Astrocyte (in vitro differentiated cells and primary cell): ENCODE measurements around the gene RC3H2. TPM values are rescaled to one million over a fixed set of nuclear protein-coding genes. Genes with fewer than 3 reads are reported as not detected.

Experiments
- DNase-seq: peaks from one replicate; pipeline ENCODE4 v3.0.0-alpha.2; 2010; ENCODE audit warnings: low read depth
- FAIRE-seq: peaks from 2 replicates; lab custom pipeline; 2011; peaks lifted over from hg19 to GRCh38; lab: Jason Lieb, UNC
- H2AFZ ChIP-seq: 2 replicates; pipeline ENCODE4 v1.6.0; 2012; ENCODE audit warnings: low read depth, low read length, inconsistent platforms
- H3K27ac ChIP-seq: 2 replicates; pipeline ENCODE4 v1.5.1; 2011; ENCODE audit warnings: low read depth, low read length, inconsistent platforms
- H3K27me3 ChIP-seq: 2 replicates; pipeline ENCODE4 v1.6.0; 2011; ENCODE audit warnings: low read length, inconsistent platforms; ENCODE audit not compliant: insufficient read depth
- H3K36me3 ChIP-seq: 2 replicates; pipeline ENCODE4 v1.5.1; 2011; ENCODE audit warnings: low read length, inconsistent platforms; ENCODE audit not compliant: insufficient read depth
- H3K4me1 ChIP-seq: 2 replicates; pipeline ENCODE4 v1.5.1; 2011; ENCODE audit warnings: low read length, inconsistent platforms; ENCODE audit not compliant: insufficient read depth
- H3K4me2 ChIP-seq: 2 replicates; pipeline ENCODE4 v1.6.0; 2012; ENCODE audit warnings: low read length, inconsistent platforms
- H3K4me3 ChIP-seq: 2 replicates; pipeline ENCODE4 v1.5.1; 2011; ENCODE audit warnings: low read depth, mild to moderate bottlenecking, low read length, inconsistent platforms; ENCODE audit not compliant: insufficient read depth
- H3K79me2 ChIP-seq: 2 replicates; pipeline ENCODE4 v1.6.0; 2012; ENCODE audit warnings: mild to moderate bottlenecking, low read length, inconsistent platforms; ENCODE audit not compliant: insufficient read depth
- H3K9ac ChIP-seq: 2 replicates; pipeline ENCODE4 v1.6.0; 2012; ENCODE audit warnings: mild to moderate bottlenecking, low read length, inconsistent platforms
- H3K9me3 ChIP-seq: 2 replicates; pipeline ENCODE4 v1.5.1; 2012; ENCODE audit warnings: low read depth, mild to moderate bottlenecking, low read length, inconsistent platforms; ENCODE audit not compliant: insufficient read depth
- H4K20me1 ChIP-seq: 2 replicates; pipeline ENCODE4 v1.6.0; 2012; ENCODE audit warnings: low read length, inconsistent platforms; ENCODE audit not compliant: insufficient read depth
- H3K27ac Mint-ChIP-seq: one replicate; pipeline ENCODE4 v1.8.0; 2021; ENCODE audit warnings: mild to moderate bottlenecking, mixed read lengths; ENCODE audit not compliant: unreplicated experiment
- H3K27me3 Mint-ChIP-seq: one replicate; pipeline ENCODE4 v1.8.0; 2021; ENCODE audit warnings: low read depth, mixed read lengths; ENCODE audit not compliant: unreplicated experiment
- H3K36me3 Mint-ChIP-seq: one replicate; pipeline ENCODE4 v1.8.0; 2021; ENCODE audit warnings: low read depth, mixed read lengths; ENCODE audit not compliant: unreplicated experiment
- H3K4me1 Mint-ChIP-seq: one replicate; pipeline ENCODE4 v1.8.0; 2021; ENCODE audit warnings: low read depth, mixed read lengths; ENCODE audit not compliant: unreplicated experiment
- H3K4me3 Mint-ChIP-seq: one replicate; pipeline ENCODE4 v1.8.0; 2021; ENCODE audit warnings: mild to moderate bottlenecking, moderate library complexity, mixed read lengths; ENCODE audit not compliant: unreplicated experiment
- H3K9me3 Mint-ChIP-seq: one replicate; pipeline ENCODE4 v1.8.0; 2021; ENCODE audit warnings: mild to moderate bottlenecking, mixed read lengths; ENCODE audit not compliant: unreplicated experiment
- EZH2 ChIP-seq: IDR thresholded peaks from 2 replicates; pipeline ENCODE4 v1.6.1; 2012; ENCODE audit warnings: mild to moderate bottlenecking, low read length, inconsistent platforms; ENCODE audit not compliant: insufficient read depth
- total RNA-seq: library from RNA; stranded (reverse); gene quantifications from 2 replicates; pipeline ENCODE4 v1.2.1, GENCODE V29; 2021
- TF ChIP-seq, protein P1 (sequence below): IDR thresholded peaks from 2 replicates; pipeline ENCODE4 v1.5.1; 2011; ENCODE audit warnings: low read depth, mild to moderate bottlenecking, inconsistent platforms, low read length, moderate library complexity; ENCODE audit not compliant: insufficient read depth

The RC3H2 gene
- total RNA-seq, 1 donor from 2014 or later: 69.0 TPM

DNA sequence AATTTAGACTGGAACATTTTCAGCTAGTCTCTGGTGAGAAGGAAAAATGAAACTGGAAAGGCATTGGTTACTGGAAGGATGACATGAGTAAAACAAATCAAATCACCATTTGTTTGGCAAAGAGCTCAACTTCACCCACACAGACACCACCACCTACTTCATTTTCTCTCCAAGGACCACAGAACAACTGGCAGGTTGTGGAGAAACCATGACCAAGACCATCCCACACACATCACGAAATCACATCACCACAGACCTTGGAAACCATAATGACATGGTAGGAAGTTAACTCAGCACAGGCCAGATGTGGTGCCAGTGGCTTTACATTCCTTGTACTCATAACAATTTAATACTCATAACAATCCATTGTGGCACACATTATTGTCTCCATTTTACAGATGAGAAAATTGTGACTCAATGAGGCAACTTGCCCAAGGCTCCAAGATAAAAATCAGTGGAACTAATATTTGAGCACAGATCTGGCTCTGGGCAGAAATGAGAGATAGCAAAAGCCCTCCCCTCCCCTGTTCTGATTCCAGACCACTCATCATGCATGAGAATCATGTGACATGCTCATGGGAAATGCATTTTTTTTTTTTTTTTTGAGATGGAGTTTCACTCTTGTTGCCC lies 97.8 kb downstream of the RC3H2 start:
- Histone ChIP-seq H3K36me3 (no peaks in the 10 kb centered on the region), H3K79me2 (no peaks in the 10 kb centered on the region), H4K20me1 (no peaks in the 10 kb centered on the region), H2AFZ (no peak overlapping the region), H3K4me2 (no peak overlapping the region), H3K27ac (no peak overlapping the region), H3K4me3 (no peak overlapping the region), H3K4me1 (no peaks in the 10 kb centered on the region), H3K27me3 (no peaks in the 10 kb centered on the region), H3K9ac (no peak overlapping the region), H3K9me3 (peaks cover 6% of the 10 kb centered on the region)
- Mint-ChIP-seq H3K9me3 (peaks cover 17% of the 10 kb centered on the region), H3K4me1 (peaks cover 2% of the 10 kb centered on the region), H3K4me3 (no peak overlapping the region), H3K36me3 (peaks cover 6% of the 10 kb centered on the region), H3K27ac (no peak overlapping the region), H3K27me3 (peaks cover 1% of the 10 kb centered on the region)
- DNase-seq: peak; percentile 58
- no peak for TF ChIP-seq EZH2
- TF ChIP-seq, protein P1, sequence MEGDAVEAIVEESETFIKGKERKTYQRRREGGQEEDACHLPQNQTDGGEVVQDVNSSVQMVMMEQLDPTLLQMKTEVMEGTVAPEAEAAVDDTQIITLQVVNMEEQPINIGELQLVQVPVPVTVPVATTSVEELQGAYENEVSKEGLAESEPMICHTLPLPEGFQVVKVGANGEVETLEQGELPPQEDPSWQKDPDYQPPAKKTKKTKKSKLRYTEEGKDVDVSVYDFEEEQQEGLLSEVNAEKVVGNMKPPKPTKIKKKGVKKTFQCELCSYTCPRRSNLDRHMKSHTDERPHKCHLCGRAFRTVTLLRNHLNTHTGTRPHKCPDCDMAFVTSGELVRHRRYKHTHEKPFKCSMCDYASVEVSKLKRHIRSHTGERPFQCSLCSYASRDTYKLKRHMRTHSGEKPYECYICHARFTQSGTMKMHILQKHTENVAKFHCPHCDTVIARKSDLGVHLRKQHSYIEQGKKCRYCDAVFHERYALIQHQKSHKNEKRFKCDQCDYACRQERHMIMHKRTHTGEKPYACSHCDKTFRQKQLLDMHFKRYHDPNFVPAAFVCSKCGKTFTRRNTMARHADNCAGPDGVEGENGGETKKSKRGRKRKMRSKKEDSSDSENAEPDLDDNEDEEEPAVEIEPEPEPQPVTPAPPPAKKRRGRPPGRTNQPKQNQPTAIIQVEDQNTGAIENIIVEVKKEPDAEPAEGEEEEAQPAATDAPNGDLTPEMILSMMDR: no peak
- no peak for FAIRE-seq

DNA sequence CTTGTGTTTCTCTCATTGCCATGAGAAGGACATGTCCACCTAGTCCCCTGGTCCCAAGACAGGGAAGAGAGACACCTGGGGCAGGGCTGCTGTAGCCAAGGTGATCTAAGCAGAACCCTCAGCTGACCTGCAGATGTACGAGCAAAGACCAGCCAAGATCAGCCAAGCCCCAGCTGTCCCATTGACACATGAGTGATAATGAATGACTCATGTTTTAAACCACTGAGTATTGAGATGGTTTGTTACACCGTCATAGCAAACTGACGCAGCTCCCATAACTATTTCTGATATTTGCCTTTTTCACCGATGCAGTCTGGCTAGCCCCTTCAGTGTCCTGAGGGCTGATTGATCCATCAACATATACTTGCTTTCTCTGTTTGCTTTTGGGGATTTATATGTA lies 98.5 kb downstream of the RC3H2 start:
- no peak overlapping the region for H3K4me3 Mint-ChIP-seq
- Histone ChIP-seq H3K9ac (no peak overlapping the region), H3K27me3 (no peaks in the 10 kb centered on the region), H3K36me3 (no peaks in the 10 kb centered on the region), H3K4me1 (no peaks in the 10 kb centered on the region), H4K20me1 (no peaks in the 10 kb centered on the region), H3K27ac (no peak overlapping the region), H3K79me2 (no peaks in the 10 kb centered on the region), H3K4me3 (no peak overlapping the region), H3K9me3 (peaks cover 6% of the 10 kb centered on the region), H3K4me2 (no peak overlapping the region), H2AFZ (no peak overlapping the region)
- H3K27me3 Mint-ChIP-seq: peaks cover 1% of the 10 kb centered on the region
- H3K27ac Mint-ChIP-seq: no peak overlapping the region
- DNase-seq (peak; percentile 49), FAIRE-seq (no peak)
- peaks cover 6% of the 10 kb centered on the region for H3K36me3 Mint-ChIP-seq
- peaks cover 2% of the 10 kb centered on the region for H3K4me1 Mint-ChIP-seq
- peaks cover 17% of the 10 kb centered on the region for H3K9me3 Mint-ChIP-seq
- TF ChIP-seq EZH2: no peak
- TF ChIP-seq, protein P1: no peak
